Esophagus squamous epithelium (tissue), 4 donors: ENCODE data around the gene RPRD2.

Source experiments
- POLR2A ChIP-seq, 4 donors: fragments of 450-650 bp; IDR thresholded peaks; one replicate each; pipeline ENCODE4 v1.6.1; 2017; ENCODE audit warnings: antibody characterized with exemption in 4 of 4, mild to moderate bottlenecking in 4 of 4, moderate library complexity in 3 of 4
- TF ChIP-seq, protein P1 (sequence below), 6 experiments: fragments of 450-650 bp in 4 of 6; fragments of 200-600 bp in 2 of 6; sonication (generic) in 2 of 6; IDR thresholded peaks; one replicate each; pipeline ENCODE4 v1.5.1; 2016 to 2019; ENCODE audit warnings: antibody characterized with exemption in 6 of 6, mild to moderate bottlenecking in 4 of 6, moderate library complexity in 4 of 6

DNA sequence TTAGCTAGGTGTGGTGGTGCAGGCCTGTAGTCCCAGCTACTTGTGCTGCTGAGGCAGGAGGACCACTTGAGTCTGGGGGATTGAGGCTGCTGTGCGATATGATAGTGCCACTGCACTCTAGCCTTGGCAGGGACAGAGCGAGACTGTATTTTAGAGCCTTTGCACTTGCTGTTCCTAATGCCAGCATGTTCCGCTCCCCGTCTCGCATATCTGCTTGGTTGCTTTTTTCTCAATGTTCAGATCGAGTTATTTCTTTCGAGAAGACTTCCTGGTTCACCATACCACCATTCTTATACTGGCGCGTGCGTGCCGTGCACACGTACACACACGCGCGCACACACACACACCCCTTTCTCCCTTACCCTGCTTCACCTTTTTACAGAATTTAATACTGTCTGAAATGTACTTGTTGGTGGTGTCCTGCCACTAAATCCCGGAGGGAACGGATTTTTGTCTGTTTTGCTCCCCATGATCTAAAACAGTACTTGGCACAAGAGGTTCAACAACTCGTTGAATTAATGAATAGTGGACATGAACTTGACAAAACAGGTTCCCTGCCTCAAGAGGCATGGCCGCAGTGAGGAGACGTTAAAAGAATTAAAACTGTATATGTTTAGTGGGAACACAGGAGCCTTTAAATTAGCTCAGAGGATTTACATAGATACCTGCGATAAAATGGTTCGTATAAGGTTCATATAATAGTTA lies 1.1 kb upstream of the RPRD2 start:
- TF ChIP-seq POLR2A (IDR thresholded peaks at IDR 0.05) = no peak
- TF ChIP-seq, protein P1, sequence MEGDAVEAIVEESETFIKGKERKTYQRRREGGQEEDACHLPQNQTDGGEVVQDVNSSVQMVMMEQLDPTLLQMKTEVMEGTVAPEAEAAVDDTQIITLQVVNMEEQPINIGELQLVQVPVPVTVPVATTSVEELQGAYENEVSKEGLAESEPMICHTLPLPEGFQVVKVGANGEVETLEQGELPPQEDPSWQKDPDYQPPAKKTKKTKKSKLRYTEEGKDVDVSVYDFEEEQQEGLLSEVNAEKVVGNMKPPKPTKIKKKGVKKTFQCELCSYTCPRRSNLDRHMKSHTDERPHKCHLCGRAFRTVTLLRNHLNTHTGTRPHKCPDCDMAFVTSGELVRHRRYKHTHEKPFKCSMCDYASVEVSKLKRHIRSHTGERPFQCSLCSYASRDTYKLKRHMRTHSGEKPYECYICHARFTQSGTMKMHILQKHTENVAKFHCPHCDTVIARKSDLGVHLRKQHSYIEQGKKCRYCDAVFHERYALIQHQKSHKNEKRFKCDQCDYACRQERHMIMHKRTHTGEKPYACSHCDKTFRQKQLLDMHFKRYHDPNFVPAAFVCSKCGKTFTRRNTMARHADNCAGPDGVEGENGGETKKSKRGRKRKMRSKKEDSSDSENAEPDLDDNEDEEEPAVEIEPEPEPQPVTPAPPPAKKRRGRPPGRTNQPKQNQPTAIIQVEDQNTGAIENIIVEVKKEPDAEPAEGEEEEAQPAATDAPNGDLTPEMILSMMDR (IDR thresholded peaks at IDR 0.05) = no peak
